Neural progenitor cell (in vitro differentiated cells): ENCODE measurements around the gene CORO7. TPM values are rescaled to one million over a fixed set of nuclear protein-coding genes. Genes with fewer than 3 reads are reported as not detected.

Experiments used
- DNase-seq: peaks from one replicate; pipeline ENCODE4 v3.0.0-alpha.2; 2016; ENCODE audit warnings: low spot score
- H2AFZ ChIP-seq: fragments of 200-600 bp; sonication (generic); replicated peaks from 2 replicates; pipeline ENCODE4 v1.6.1; 2016; ENCODE audit warnings: antibody characterized with exemption
- H3F3A ChIP-seq: fragments of 200-600 bp; sonication (generic); 2 replicates; pipeline ENCODE4 v1.6.1; 2016; ENCODE audit warnings: antibody characterized with exemption, low read depth
- H3K27ac ChIP-seq: fragments of 200-600 bp; sonication (generic); 2 replicates; pipeline ENCODE4 v1.5.1; 2016; ENCODE audit warnings: mild to moderate bottlenecking
- H3K27me3 ChIP-seq: fragments of 200-600 bp; sonication (generic); 2 replicates; pipeline ENCODE4 v1.6.1; 2016; ENCODE audit warnings: mild to moderate bottlenecking, moderate library complexity
- H3K36me3 ChIP-seq: fragments of 200-600 bp; sonication (generic); 2 replicates; pipeline ENCODE4 v1.5.1; 2016
- H3K4me1 ChIP-seq: fragments of 200-600 bp; sonication (generic); 2 replicates; pipeline ENCODE4 v1.6.1; 2016; ENCODE audit warnings: mixed run types
- H3K4me2 ChIP-seq: fragments of 200-600 bp; sonication (generic); 2 replicates; pipeline ENCODE4 v1.6.1; 2016
- H3K4me3 ChIP-seq: fragments of 200-600 bp; sonication (generic); 2 replicates; pipeline ENCODE4 v1.5.1; 2016
- H3K79me2 ChIP-seq: fragments of 200-600 bp; sonication (generic); 2 replicates; pipeline ENCODE4 v1.6.1; 2016; ENCODE audit warnings: low read depth
- H3K9ac ChIP-seq: fragments of 200-600 bp; sonication (generic); 2 replicates; pipeline ENCODE4 v1.6.1; 2016
- H3K9me3 ChIP-seq: fragments of 200-600 bp; sonication (generic); 2 replicates; pipeline ENCODE4 v1.5.1; 2016; ENCODE audit warnings: low read depth
- H4K20me1 ChIP-seq: fragments of 200-600 bp; sonication (generic); 2 replicates; pipeline ENCODE4 v1.6.1; 2016; ENCODE audit warnings: low read depth
- H3K27ac Mint-ChIP-seq: 3 replicates; pipeline ENCODE4 v1.8.0; 2021; ENCODE audit warnings: mixed read lengths
- H3K27me3 Mint-ChIP-seq: 2 replicates; pipeline ENCODE4 v1.8.0; 2022; ENCODE audit warnings: low read depth, mild to moderate bottlenecking, inconsistent platforms, moderate library complexity, mixed read lengths; ENCODE audit not compliant: insufficient read depth
- H3K36me3 Mint-ChIP-seq: 3 replicates; pipeline ENCODE4 v1.8.0; 2021; ENCODE audit warnings: mixed read lengths
- H3K4me1 Mint-ChIP-seq: 3 replicates; pipeline ENCODE4 v1.8.0; 2021; ENCODE audit warnings: mixed read lengths
- H3K4me3 Mint-ChIP-seq: 3 replicates; pipeline ENCODE4 v1.8.0; 2021; ENCODE audit warnings: mild to moderate bottlenecking, moderate library complexity, mixed read lengths
- H3K9me3 Mint-ChIP-seq: 3 replicates; pipeline ENCODE4 v1.8.0; 2020; ENCODE audit warnings: mixed read lengths
- EZH2 ChIP-seq: fragments of 200-600 bp; sonication (generic); IDR thresholded peaks from 2 replicates; pipeline ENCODE4 v1.6.1; 2017; ENCODE audit warnings: antibody characterized with exemption, mild to moderate bottlenecking, moderate library complexity
- EZH2phosphoT487 ChIP-seq: fragments of 200-600 bp; sonication (generic); IDR thresholded peaks from 2 replicates; pipeline ENCODE4 v1.6.1; 2017; ENCODE audit warnings: antibody characterized with exemption
- total RNA-seq: library from RNA; depleted of rRNA; stranded (reverse); fragments of >200 nt; gene quantifications from 2 replicates; pipeline ENCODE4 v1.2.3, GENCODE V29; 2015; ENCODE audit warnings: low replicate concordance
- TF ChIP-seq, protein P1 (sequence below): fragments of 200-600 bp; sonication (generic); IDR thresholded peaks from 2 replicates; pipeline ENCODE4 v1.5.1; 2017; ENCODE audit warnings: antibody characterized with exemption, mild to moderate bottlenecking

CORO7 gene
- total RNA-seq, 1 donor from 2014 or later, result 6.8 TPM

- Histone ChIP-seq H3K9ac (no peak overlapping the region), H3F3A (peaks cover 14% of the 10 kb centered on the region), H3K4me1 (peaks cover 3% of the 10 kb centered on the region), H3K36me3 (no peaks in the 10 kb centered on the region), H3K27ac (no peak overlapping the region), H2AFZ (no peak overlapping the region), H3K9me3 (no peaks in the 10 kb centered on the region), H3K27me3 (peaks cover 15% of the 10 kb centered on the region), H4K20me1 (peaks cover 5% of the 10 kb centered on the region), H3K4me2 (no peak overlapping the region), H3K4me3 (no peak overlapping the region), H3K79me2 (peaks cover 1% of the 10 kb centered on the region)
- no peak for DNase-seq
- TF ChIP-seq, protein P1, sequence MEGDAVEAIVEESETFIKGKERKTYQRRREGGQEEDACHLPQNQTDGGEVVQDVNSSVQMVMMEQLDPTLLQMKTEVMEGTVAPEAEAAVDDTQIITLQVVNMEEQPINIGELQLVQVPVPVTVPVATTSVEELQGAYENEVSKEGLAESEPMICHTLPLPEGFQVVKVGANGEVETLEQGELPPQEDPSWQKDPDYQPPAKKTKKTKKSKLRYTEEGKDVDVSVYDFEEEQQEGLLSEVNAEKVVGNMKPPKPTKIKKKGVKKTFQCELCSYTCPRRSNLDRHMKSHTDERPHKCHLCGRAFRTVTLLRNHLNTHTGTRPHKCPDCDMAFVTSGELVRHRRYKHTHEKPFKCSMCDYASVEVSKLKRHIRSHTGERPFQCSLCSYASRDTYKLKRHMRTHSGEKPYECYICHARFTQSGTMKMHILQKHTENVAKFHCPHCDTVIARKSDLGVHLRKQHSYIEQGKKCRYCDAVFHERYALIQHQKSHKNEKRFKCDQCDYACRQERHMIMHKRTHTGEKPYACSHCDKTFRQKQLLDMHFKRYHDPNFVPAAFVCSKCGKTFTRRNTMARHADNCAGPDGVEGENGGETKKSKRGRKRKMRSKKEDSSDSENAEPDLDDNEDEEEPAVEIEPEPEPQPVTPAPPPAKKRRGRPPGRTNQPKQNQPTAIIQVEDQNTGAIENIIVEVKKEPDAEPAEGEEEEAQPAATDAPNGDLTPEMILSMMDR, result no peak
- TF ChIP-seq EZH2phosphoT487 (no peak), EZH2 (no peak)
- Mint-ChIP-seq H3K27ac (no peak overlapping the region), H3K36me3 (no peaks in the 10 kb centered on the region), H3K27me3 (peaks cover 5% of the 10 kb centered on the region), H3K4me3 (no peak overlapping the region), H3K4me1 (peaks cover 10% of the 10 kb centered on the region), H3K9me3 (no peaks in the 10 kb centered on the region)
Observed at GRCh38 chr16:4419402-4419959, 3.1 kb upstream of the CORO7 start.

DNA sequence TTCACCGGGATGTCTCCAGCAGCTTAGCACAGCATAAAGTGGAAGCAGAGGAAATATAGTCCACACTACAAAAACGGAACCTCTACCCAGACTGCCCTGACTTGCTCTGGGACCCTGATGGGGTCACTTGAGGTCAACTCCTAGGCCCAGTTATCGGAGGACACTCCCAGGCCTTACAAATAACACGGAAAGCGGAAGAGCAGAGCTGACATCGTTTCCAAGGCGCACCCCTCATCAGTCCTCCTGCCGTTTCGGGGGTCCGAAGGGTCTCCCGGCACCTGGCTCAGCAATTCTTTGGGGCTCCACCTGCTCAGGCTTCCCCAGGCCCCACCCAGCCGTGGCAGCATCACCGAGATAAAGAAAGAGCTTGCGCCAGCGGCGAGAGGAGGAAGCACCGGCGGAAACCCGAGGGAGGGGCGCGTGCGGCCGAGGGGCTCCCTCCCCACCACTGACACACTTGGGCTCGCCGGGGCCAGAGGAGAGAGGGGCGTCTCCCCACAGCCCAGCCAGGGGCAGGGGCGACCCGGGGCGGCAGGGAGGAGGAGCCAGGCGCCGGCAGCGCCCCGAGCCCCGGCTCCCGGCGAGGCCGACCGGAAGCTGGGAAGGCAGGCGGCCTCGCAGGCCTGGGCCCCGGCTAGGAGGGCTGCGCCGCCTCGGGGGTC is 727 bp downstream of the CORO7 start:
- Mint-ChIP-seq H3K9me3 (no peaks in the 10 kb centered on the region), H3K4me1 (peaks cover 17% of the 10 kb centered on the region), H3K4me3 (peak overlapping the region; percentile 89), H3K27me3 (peaks cover 5% of the 10 kb centered on the region), H3K36me3 (no peaks in the 10 kb centered on the region), H3K27ac (no peak overlapping the region)
- Histone ChIP-seq H3K4me3 (peak overlapping the region; percentile 75), H3F3A (peaks cover 14% of the 10 kb centered on the region), H4K20me1 (peaks cover 5% of the 10 kb centered on the region), H3K27me3 (peaks cover 15% of the 10 kb centered on the region), H3K36me3 (no peaks in the 10 kb centered on the region), H3K4me2 (peak overlapping the region; percentile 86), H3K9ac (no peak overlapping the region), H2AFZ (peak overlapping the region; percentile 86), H3K27ac (no peak overlapping the region), H3K9me3 (no peaks in the 10 kb centered on the region), H3K4me1 (peaks cover 3% of the 10 kb centered on the region), H3K79me2 (no peaks in the 10 kb centered on the region)
- DNase-seq, result peak; percentile 46
- TF ChIP-seq, protein P1, result peak; percentile 11
- no peak for TF ChIP-seq EZH2

GRCh38 chr16:4414187-4414917 is 2.0 kb downstream of the CORO7 start:
- Histone ChIP-seq H3F3A (peaks cover 14% of the 10 kb centered on the region), H4K20me1 (peaks cover 5% of the 10 kb centered on the region), H3K4me2 (no peak overlapping the region), H3K4me1 (peaks cover 3% of the 10 kb centered on the region), H3K36me3 (no peaks in the 10 kb centered on the region), H3K9ac (no peak overlapping the region), H3K27ac (no peak overlapping the region), H3K79me2 (no peaks in the 10 kb centered on the region), H3K4me3 (no peak overlapping the region), H3K9me3 (no peaks in the 10 kb centered on the region), H2AFZ (no peak overlapping the region), H3K27me3 (peaks cover 15% of the 10 kb centered on the region)
- TF ChIP-seq, protein P1, result no peak
- TF ChIP-seq EZH2phosphoT487 (no peak), EZH2 (no peak)
- Mint-ChIP-seq H3K27ac (no peak overlapping the region), H3K4me3 (peak overlapping the region; percentile 89), H3K36me3 (no peaks in the 10 kb centered on the region), H3K9me3 (no peaks in the 10 kb centered on the region), H3K27me3 (peaks cover 5% of the 10 kb centered on the region), H3K4me1 (peaks cover 19% of the 10 kb centered on the region)
- no peak for DNase-seq
